ENCODE measurements around the gene AGXT. TPM values are rescaled to one million over a fixed set of nuclear protein-coding genes. Genes with fewer than 3 reads are reported as not detected.

Gene AGXT
- total and polyA plus RNA-seq, 2 of the 8 experiments (the other 6 are each of a cell fraction or from before 2014, with no cell fraction given) = 0.03 TPM; not detected in 1

DNA sequence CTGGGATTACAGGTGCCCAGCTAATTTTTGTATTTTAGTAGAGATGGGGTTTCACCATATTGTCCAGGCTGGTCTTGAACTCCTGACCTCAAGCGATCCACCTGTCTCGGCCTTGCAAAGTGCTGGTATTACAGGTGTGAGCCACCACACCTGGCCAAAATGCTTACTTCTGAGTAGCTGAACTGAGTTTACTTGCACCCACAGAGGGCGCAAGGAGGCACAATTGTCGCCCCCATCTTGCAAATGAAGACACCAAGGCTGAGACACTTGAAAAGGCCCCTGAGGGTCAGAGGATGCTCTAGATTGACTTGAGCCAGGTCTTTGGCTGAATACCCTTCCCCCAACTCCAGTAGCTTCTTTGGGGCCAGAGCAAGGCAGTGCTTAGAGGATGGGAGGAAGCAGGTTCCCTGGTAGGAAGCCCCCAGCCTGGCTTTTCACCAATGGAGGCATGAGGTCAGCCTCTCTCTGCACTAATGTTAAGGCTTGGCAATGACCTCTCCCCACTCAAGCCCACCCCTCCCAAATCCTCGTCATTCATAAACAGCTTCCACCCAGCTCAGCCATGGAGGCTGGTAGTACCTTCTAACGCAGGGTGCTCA, 34.1 kb upstream of the AGXT start:
- Histone ChIP-seq H3K79me1 (ENCODE audit: low read depth, low read length) (no peaks in the 10 kb centered on the region), H3K18ac (ENCODE audit: extremely low read depth, low read length) (no peak overlapping the region), H4K8ac (ENCODE audit: extremely low read depth, insufficient read depth, low read length) (no peak overlapping the region), H2BK5ac (ENCODE audit: low read depth, low read length) (no peak overlapping the region), H3K36me3 (ENCODE audit: control insufficient read depth in 2 of 4, insufficient read depth in 4 of 4, low read length in 3 of 4) (no peaks in the 10 kb centered on the region), H2BK12ac (ENCODE audit: low read depth, low read length) (no peak overlapping the region), H2BK15ac (ENCODE audit: low read length) (no peak overlapping the region), H3K27me3 (replicated peaks in 1 of 4; ENCODE audit: control insufficient read depth in 3 of 4, extremely low read depth in 1 of 4, insufficient read depth in 3 of 4, low read length in 3 of 4) (peaks cover 0 to 17% (median 12%) of the 10 kb centered on the region in 4 experiments; a peak in 5 of 7 replicates), H3K4me1 (replicated peaks in 1 of 4; ENCODE audit: control insufficient read depth in 3 of 4, insufficient read depth in 4 of 4, low read length in 3 of 4) (peaks cover 0 to 2% (median 0%) of the 10 kb centered on the region in 4 experiments; a peak in 1 of 7 replicates), H4K5ac (ENCODE audit: insufficient read length, low read depth, low read length) (no peak overlapping the region), H4K91ac (replicated peaks; ENCODE audit: insufficient read length, low read length) (no peak overlapping the region), H3K4me3 (ENCODE audit: extremely low read depth in 1 of 4, insufficient read depth in 2 of 4, low read depth in 3 of 4, low read length in 4 of 4) (no peak overlapping the region), H3K9me3 (ENCODE audit: insufficient read depth in 2 of 2, low read depth in 1 of 2, low read length in 1 of 2) (no peaks in the 10 kb centered on the region), H3K4me2 (ENCODE audit: insufficient read depth in 1 of 2, low read depth in 2 of 2, low read length in 2 of 2) (no peak overlapping the region), H3K23ac (ENCODE audit: insufficient read length) (no peak overlapping the region), H3K14ac (ENCODE audit: insufficient read length) (no peak overlapping the region), H2BK120ac (replicated peaks; ENCODE audit: low read depth, low read length) (no peak overlapping the region), H3K4ac (replicated peaks; ENCODE audit: insufficient read length, low read depth, low read length) (no peak overlapping the region), H4K20me1 (replicated peaks in 1 of 2; ENCODE audit: control insufficient read depth in 1 of 2, insufficient read depth in 2 of 2, low read length in 2 of 2) (peaks cover 0 to 5% of the 10 kb centered on the region in 2 experiments), H3K56ac (replicated peaks; ENCODE audit: insufficient read length, low read depth, low read length) (no peak overlapping the region), H3K23me2 (ENCODE audit: low read depth, low read length) (peaks cover 6% of the 10 kb centered on the region; the same call in 1 of the 2 replicates), H3K79me2 (ENCODE audit: control insufficient read depth in 1 of 2, insufficient read depth in 2 of 2, low read length in 2 of 2) (no peaks in the 10 kb centered on the region), H3K27ac (ENCODE audit: low read depth, low read length) (no peak overlapping the region), H3K9ac (replicated peaks in 1 of 4; ENCODE audit: extremely low read depth in 1 of 4, low read depth in 3 of 4, low read length in 3 of 4) (no peak overlapping the region), H2AFZ (ENCODE audit: low read length) (no peak overlapping the region), H2BK20ac (ENCODE audit: low read length) (no peak overlapping the region), H2AK5ac (ENCODE audit: low read depth, low read length) (no peak overlapping the region)
- TF ChIP-seq, protein P1, sequence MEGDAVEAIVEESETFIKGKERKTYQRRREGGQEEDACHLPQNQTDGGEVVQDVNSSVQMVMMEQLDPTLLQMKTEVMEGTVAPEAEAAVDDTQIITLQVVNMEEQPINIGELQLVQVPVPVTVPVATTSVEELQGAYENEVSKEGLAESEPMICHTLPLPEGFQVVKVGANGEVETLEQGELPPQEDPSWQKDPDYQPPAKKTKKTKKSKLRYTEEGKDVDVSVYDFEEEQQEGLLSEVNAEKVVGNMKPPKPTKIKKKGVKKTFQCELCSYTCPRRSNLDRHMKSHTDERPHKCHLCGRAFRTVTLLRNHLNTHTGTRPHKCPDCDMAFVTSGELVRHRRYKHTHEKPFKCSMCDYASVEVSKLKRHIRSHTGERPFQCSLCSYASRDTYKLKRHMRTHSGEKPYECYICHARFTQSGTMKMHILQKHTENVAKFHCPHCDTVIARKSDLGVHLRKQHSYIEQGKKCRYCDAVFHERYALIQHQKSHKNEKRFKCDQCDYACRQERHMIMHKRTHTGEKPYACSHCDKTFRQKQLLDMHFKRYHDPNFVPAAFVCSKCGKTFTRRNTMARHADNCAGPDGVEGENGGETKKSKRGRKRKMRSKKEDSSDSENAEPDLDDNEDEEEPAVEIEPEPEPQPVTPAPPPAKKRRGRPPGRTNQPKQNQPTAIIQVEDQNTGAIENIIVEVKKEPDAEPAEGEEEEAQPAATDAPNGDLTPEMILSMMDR (IDR thresholded peaks at IDR 0.05; ENCODE audit: control extremely low read depth in 1 of 3, insufficient read depth in 1 of 3, low read depth in 1 of 3, low read length in 3 of 3) = peak in 2 of 3 experiments; percentile 31 to 38; a peak in 3 of 4 replicates
- TF ChIP-seq SRF (IDR thresholded peaks at IDR 0.05; ENCODE audit: low read depth, low read length) = no peak
- TF ChIP-seq RAD21 (IDR thresholded peaks at IDR 0.05 in 1 of 2, conservative IDR thresholded peaks at IDR 0.05 in 1 of 2; ENCODE audit: low read depth in 2 of 2, low read length in 2 of 2) = peak in 1 of 2 experiments; percentile 19; a peak in 1 of 4 replicates
- CTCF ChIA-PET (ENCODE audit: partially characterized antibody) = interaction anchor here (0.6 to 1.3 kb wide), 6 partner anchors 13 to 315 kb away, joined by 3 to 4 read pairs (median 3); partner anchors contain the start of gene PASK
- FAIRE-seq (no peak), DNase-seq (ENCODE audit: low read depth in 1 of 2, low spot score in 2 of 2) (no peak)
- POLR2A ChIA-PET (ENCODE audit: partially characterized antibody) = interaction anchor here (1.2 kb wide), 1 partner anchor 11 kb away, joined by 4 read pairs; no protein-coding TSS in a partner anchor
- WGBS, 2 experiments (ENCODE audit: extremely low coverage in 1 of 2, insufficient coverage in 1 of 2, insufficient read length in 1 of 2, insufficient replicate concordance in 2 of 2, low coverage in 1 of 2, low lambda C conversion rate in 2 of 2, missing lambda C conversion rate in 1 of 2) = 87% methylated on average over 6 of the region's 6 CpGs; no CpG with 5 or more reads in 1 of the 2 experiments

All from H1 (cell line).